GM18505 (cell line): Measurements from ENCODE around the gene LRRIQ4.

Source experiments
- ATAC-seq: cut with Tn5 transposase; IDR thresholded peaks from one replicate; pipeline ENCODE4 v1.9.1; 2021; ENCODE audit not compliant: unreplicated experiment
- POLR2A ChIP-seq: IDR thresholded peaks from 4 replicates; pipeline ENCODE4 v1.6.1; 2011; ENCODE audit warnings: borderline replicate concordance; ENCODE audit not compliant: insufficient read depth, insufficient read length; ENCODE audit errors: extremely low read depth

LRRIQ4 gene

DNA sequence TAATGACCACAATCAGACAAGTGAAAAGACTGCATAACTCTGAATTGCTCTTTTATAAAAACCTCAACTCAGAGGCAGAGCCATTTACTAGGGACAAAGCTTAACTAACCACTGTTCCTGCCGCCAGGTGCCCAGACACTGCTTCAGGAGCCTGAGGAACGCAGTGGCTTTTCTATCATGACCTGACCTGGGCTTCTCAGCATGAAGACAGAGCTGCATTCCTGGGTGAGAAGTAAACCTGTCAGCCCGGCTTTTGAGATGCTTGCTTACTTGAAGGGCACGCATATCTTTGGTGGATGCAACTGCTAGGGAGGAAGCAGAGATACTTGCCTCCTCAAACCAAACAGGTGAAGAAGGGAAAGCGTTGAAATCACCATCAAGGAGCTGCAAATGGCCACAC is 49.2 kb downstream of the LRRIQ4 start:
- no peak for ATAC-seq
- TF ChIP-seq POLR2A = no peak

DNA sequence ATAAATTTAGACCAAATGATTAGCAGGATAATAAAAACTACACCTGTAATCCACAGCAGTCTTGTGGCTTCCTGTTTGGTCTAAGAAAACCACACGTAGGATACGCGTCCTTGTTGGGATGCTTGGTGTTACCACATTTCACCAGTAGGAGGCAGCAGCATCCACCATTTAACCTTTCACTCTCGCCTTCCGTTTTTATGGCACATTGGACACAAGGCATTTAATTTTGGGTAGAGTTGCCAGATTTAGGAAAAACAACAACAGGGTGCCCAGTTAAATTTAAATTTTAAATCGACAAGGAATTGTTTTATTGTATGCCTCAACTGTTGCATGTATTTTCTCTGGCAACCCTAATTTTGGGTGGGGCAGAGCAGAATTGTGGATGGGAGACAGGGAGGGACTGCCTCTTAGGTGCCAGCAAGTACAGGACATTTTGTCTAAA is 50.8 kb downstream of the LRRIQ4 start:
- ATAC-seq = peak; percentile 63
- no peak for TF ChIP-seq POLR2A

- no peak for ATAC-seq
- no peak for TF ChIP-seq POLR2A
Observed at GRCh38 chr3:169864270-169864669, 51.6 kb downstream of the LRRIQ4 start.

DNA sequence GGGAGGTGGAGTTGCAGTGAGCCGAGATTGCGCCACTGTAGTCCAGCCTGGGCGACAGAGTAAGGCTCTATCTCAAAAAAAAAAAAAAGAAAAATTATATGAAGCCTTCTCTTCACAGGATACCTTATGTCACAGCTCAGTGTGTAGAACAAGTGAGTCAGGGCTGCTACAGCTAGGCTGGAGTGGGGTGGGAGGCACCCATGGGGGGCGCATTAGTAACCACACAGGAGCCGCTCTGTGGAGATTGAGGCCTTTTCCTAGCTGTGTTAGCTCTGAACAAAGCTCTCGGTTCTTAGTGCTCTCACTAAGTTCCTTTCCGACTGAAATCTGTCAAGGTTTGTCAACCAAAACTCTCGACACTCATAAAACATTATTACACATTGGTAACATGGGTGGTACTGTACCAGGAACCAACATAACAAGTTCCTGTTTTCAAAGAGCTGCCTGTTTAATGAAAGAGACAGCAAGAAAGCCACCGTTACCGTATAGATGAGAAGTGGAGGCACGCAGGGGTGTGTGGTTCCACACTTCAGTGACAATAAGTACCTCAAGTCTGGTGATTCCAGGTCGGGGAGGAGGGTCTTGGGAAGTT is 52.6 kb downstream of the LRRIQ4 start:
- no peak for ATAC-seq
- TF ChIP-seq POLR2A = no peak

- ATAC-seq = no peak
- no peak for TF ChIP-seq POLR2A
Observed at GRCh38 chr3:169867584-169868210, 55.0 kb downstream of the LRRIQ4 start.

- ATAC-seq = no peak
- no peak for TF ChIP-seq POLR2A
Observed at GRCh38 chr3:169868369-169868768, 55.7 kb downstream of the LRRIQ4 start.

DNA sequence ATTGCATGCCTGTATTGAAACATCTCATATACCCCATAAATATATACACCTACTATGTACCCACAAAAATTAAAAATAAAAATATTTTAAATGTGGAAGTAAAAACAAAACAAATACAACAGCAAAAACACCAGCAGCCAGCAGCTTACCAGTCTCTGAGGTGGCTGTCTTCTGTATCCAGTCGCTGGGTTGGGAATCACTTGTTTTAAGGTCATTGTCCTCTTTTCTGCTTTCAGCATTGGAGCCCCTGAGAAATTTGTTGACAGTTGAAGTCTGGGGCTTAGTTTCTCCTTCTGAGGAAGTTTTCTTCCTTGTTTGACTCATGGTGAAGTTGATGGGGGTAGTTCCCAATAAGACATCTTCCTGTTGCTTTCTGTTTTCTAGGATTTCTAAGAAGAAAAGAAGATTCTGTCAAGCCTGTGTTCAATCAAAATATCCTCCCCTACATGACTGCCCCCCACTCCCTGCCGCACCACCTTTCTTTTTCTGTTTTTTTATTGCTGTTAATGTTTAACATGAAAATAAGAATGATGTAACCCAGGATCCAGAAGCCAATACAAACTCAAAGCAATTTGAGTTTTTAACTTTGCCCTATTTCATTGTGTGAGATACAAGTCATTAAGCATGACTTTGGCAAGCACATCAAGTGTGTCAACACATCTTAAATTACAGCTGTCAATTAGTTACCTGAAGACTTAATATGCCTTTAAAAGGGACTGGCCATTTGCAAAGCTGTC is 57.0 kb downstream of the LRRIQ4 start, which contains the start of gene LRRC31:
Gene LRRC31 (minus strand): TSS at position 452 of the 737 bp plus-strand sequence. CDS start 128 bp downstream, at position 324.
- ATAC-seq = no peak
- TF ChIP-seq POLR2A = no peak

- no peak for ATAC-seq
- no peak for TF ChIP-seq POLR2A
Observed at GRCh38 chr3:169871129-169871886, 58.6 kb downstream of the LRRIQ4 start.

- ATAC-seq = no peak
- no peak for TF ChIP-seq POLR2A
Observed at GRCh38 chr3:169879013-169879557, 66.4 kb downstream of the LRRIQ4 start.

DNA sequence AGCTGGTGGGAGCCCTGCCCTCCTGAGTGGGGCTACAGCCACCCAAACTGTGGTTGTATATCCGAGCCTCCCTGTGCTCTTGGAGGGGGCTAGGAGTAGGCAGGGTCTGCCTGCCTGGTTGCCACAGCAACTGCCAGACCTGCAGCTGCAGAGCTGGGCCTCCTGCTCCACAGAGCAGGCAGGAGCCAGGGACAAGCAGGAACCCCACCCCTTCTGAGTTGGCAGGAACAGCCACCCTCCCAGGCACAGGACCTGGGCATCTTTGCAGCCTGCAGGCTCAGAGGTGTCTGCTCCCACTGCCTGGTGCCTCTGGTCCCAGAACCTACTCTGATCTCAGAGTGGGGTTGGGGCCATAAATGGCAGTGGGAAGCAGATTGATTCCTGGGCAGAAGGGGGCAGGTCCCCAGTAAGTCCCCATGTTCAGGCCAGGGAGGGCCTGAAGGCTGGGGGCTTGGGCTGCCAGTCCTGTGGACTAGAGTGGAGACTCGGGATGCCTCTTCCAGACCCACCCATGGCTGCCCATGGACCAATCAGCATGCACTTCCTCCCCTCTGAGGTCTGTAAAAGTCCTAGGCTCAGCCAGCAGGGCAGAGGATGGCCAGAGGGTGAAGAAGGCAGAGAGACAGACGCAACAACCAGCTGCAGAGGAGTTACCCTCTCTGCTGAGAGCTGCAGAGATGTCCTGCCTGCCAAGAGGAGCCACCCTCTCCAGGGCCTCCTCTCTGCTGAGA is 67.3 kb downstream of the LRRIQ4 start:
- ATAC-seq = no peak

DNA sequence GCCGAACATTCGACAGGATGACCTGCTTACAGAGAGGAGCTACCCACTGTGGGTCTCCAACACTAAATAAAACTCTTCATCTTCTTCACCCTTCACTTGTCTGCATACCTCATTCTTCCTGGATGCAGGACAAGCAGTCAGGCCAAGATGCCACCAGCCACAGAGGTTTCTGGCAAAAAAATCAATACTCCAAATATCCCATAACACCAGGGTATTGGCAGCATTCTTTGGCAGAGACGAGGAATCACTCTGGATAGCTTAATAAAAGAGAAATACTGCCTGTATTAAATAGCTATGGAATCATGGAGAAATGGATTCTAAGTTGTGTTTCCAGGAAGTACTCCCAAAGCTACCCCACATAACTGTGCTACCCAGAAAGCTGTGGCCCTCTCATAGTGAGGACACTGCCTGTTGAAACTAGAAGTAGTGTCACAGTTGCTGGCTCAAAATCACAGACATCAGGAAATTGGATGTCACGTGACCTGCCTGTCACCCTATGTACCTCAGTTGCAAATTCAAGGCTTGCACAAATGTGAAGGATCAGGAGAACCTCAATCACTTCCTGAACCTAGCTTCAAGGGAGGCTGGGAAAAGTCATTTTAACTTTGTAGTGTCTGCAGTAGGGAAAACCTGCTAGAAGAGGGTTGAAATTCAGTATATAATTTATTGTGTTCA is 68.0 kb downstream of the LRRIQ4 start:
- TF ChIP-seq POLR2A = no peak

More for the DNA sequence above, 67.3 kb downstream of the LRRIQ4 start:
- TF ChIP-seq POLR2A = no peak

GRCh38 chr3:169886671-169887070 is 74.0 kb downstream of the LRRIQ4 start:
- no peak for ATAC-seq
- TF ChIP-seq POLR2A = no peak

More for the DNA sequence above, 68.0 kb downstream of the LRRIQ4 start:
- no peak for ATAC-seq
